K562 (cell line): ENCODE measurements around the gene PHYHIPL. TPM values are rescaled to one million over a fixed set of nuclear protein-coding genes. Genes with fewer than 3 reads are reported as not detected.

Experiments
- ATAC-seq: fragments of 200-7000 bp; cut with Tn5 transposase; 3 replicates; pipeline ENCODE4 v1.9.1; 2020; ENCODE audit warnings: moderate library complexity
- BruUV-seq: library from RNA; stranded (reverse); fragments of 400-500 nt; replicated peaks from 2 replicates; lab custom pipeline; 2021; lab: Mats Ljungman, UMichigan
- CTCF ChIA-PET: fragments of 300-600 bp; formaldehyde crosslinking; extraction: SDS; loops from one replicate; lab custom pipeline; 2021; ENCODE audit warnings: low intra/inter-chr PET ratio; lab: Yijun Ruan, JAX
- POLR2A ChIA-PET: fragments of 300-600, 350-650 bp; sonication (Branson Sonifier 250); formaldehyde crosslinking; extraction: SDS; loops from one replicate; lab custom pipeline; 2021; ENCODE audit warnings: antibody characterized with exemption, inconsistent platforms; lab: Yijun Ruan, JAX
- DNase-seq, 4 experiments: peaks; one replicate each; pipeline versions ENCODE4 v3.0.0 to v3.0.0-alpha.2; 2011 to 2018; ENCODE audit warnings: low spot score in 3 of 4, mixed read lengths in 3 of 4; ENCODE audit errors: extremely low read depth in 1 of 4
- FAIRE-seq: peaks from 2 replicates; lab custom pipeline; 2011; peaks lifted over from hg19 to GRCh38; lab: Jason Lieb, UNC
- H2AFZ ChIP-seq: 2 replicates; pipeline ENCODE4 v1.6.0; 2011; ENCODE audit warnings: low read depth, low read length, control low read depth, inconsistent platforms
- H3K27ac ChIP-seq: fragments of 200-600 bp; 3 replicates; pipeline ENCODE4 v1.8.0; 2011; ENCODE audit warnings: low read depth, mild to moderate bottlenecking, control low read depth, inconsistent platforms, low read length, moderate library complexity, mixed read lengths; ENCODE audit errors: extremely low read depth
- H3K27me3 ChIP-seq, 2 experiments: fragments of 300-600 bp in 1 of 2; 2 replicates in 1 of 2; 3 replicates in 1 of 2; pipeline versions ENCODE4 v1.6.0 to v1.8.0; 2011; ENCODE audit warnings: inconsistent platforms in 2 of 2, low read length in 2 of 2, mild to moderate bottlenecking in 1 of 2, mixed read lengths in 1 of 2, moderate library complexity in 1 of 2; ENCODE audit not compliant: control insufficient read depth in 2 of 2, insufficient read depth in 2 of 2
- H3K36me3 ChIP-seq: fragments of 300-600 bp; 3 replicates; pipeline ENCODE4 v1.8.0; 2011; ENCODE audit warnings: mild to moderate bottlenecking, low read length, inconsistent platforms; ENCODE audit not compliant: control insufficient read depth, insufficient read depth
- H3K4me1 ChIP-seq, 2 experiments: fragments of 200-600 bp in 1 of 2; replicated peaks in 1 of 2; 2 replicates in 1 of 2; 3 replicates in 1 of 2; pipeline versions ENCODE4 v1.5.1 to v1.8.0; 2011; ENCODE audit warnings: inconsistent platforms in 2 of 2, low read length in 2 of 2, mild to moderate bottlenecking in 1 of 2, mixed read lengths in 1 of 2, moderate library complexity in 1 of 2; ENCODE audit not compliant: control insufficient read depth in 2 of 2, insufficient read depth in 2 of 2
- H3K4me2 ChIP-seq: 2 replicates; pipeline ENCODE4 v1.6.1; 2011; ENCODE audit warnings: low read length, control low read depth, inconsistent platforms, mixed read lengths; ENCODE audit not compliant: insufficient read depth
- H3K4me3 ChIP-seq: fragments of 200-600 bp; sonication (generic), shearing (Covaris generic); 2 replicates; pipeline ENCODE4 v1.5.1; 2016; ENCODE audit warnings: control low read depth, inconsistent platforms
- H3K79me2 ChIP-seq: fragments of 200-600 bp; 3 replicates; pipeline ENCODE4 v1.8.0; 2011; ENCODE audit warnings: low read length, inconsistent platforms; ENCODE audit not compliant: control insufficient read depth, insufficient read depth
- H3K9ac ChIP-seq, 2 experiments: 2 replicates each; pipeline versions ENCODE4 v1.6.0 to v1.6.1; 2011; ENCODE audit warnings: low read depth in 2 of 2, low read length in 2 of 2, control low read depth in 1 of 2, inconsistent platforms in 1 of 2, mild to moderate bottlenecking in 1 of 2, mixed read lengths in 1 of 2; ENCODE audit not compliant: insufficient read depth in 1 of 2
- H3K9me1 ChIP-seq: one replicate; pipeline ENCODE4 v1.6.0; 2011; ENCODE audit warnings: inconsistent platforms, mild to moderate bottlenecking, low read length, moderate library complexity; ENCODE audit not compliant: control insufficient read depth, insufficient read depth
- H3K9me3 ChIP-seq: replicated peaks from 2 replicates; pipeline ENCODE4 v1.5.1; 2011; ENCODE audit warnings: low read depth, low read length, inconsistent platforms; ENCODE audit not compliant: control insufficient read depth, insufficient read depth
- H4K20me1 ChIP-seq: replicated peaks from 2 replicates; pipeline ENCODE4 v1.6.1; 2011; ENCODE audit warnings: low read length, inconsistent platforms, mixed read lengths; ENCODE audit not compliant: control insufficient read depth, insufficient read depth
- MAZ ChIP-seq, 2 experiments: fragments of 450-650 bp in 1 of 2; sonication (generic) in 1 of 2; formaldehyde crosslinking; IDR thresholded peaks in 1 of 2; conservative IDR thresholded peaks in 1 of 2; 2 replicates each; pipeline versions ENCODE4 v1.4.0 to v1.5.0; 2020; ENCODE audit warnings: mild to moderate bottlenecking in 1 of 2, missing genetic modification reagents in 1 of 2
- RAD51 ChIP-seq: fragments of 450-650 bp; IDR thresholded peaks from 2 replicates; pipeline ENCODE4 v1.7.1; 2016; ENCODE audit warnings: low read depth, mild to moderate bottlenecking, borderline replicate concordance
- RBBP5 ChIP-seq: fragments of 200-600 bp; sonication (generic); IDR thresholded peaks from 2 replicates; pipeline ENCODE4 v1.6.1; 2012; ENCODE audit warnings: borderline replicate concordance, mild to moderate bottlenecking, low read length, control low read depth, inconsistent platforms; ENCODE audit not compliant: insufficient read depth, poor library complexity, severe bottlenecking
- RFX5 ChIP-seq: IDR thresholded peaks from 2 replicates; pipeline ENCODE4 v1.6.1; 2011; ENCODE audit warnings: low read depth, mild to moderate bottlenecking, improper control_type of control experiment, low read length
- SMAD1 ChIP-seq: fragments of 150-350 bp; IDR thresholded peaks from 2 replicates; pipeline ENCODE4 v1.6.1; 2014; ENCODE audit warnings: low read length, low read depth; ENCODE audit not compliant: partially characterized antibody
- SMAD3 ChIP-seq: fragments of 450-650 bp; formaldehyde crosslinking; conservative IDR thresholded peaks from 2 replicates; pipeline ENCODE4 v1.4.0; 2020; ENCODE audit warnings: mild to moderate bottlenecking
- ZNF316 ChIP-seq: fragments of 450-650 bp; IDR thresholded peaks from 2 replicates; pipeline ENCODE4 v1.6.1; 2016
- WGBS: fragments of 100-300 bp; shearing (Covaris generic); methylation state at CpG from one replicate; pipeline ENCODE4 v1.1.6; 2016; ENCODE audit warnings: low coverage, mixed read lengths; ENCODE audit not compliant: insufficient coverage; ENCODE audit errors: missing lambda C conversion rate; 5-methylcytosine and 5-hydroxymethylcytosine counted together
- in situ Hi-C: fragments of 300-500 bp; cut with MboI; formaldehyde crosslinking; loops from 4 replicates; pipeline ENCODE4 v1.15.0; 2018; ENCODE audit warnings: inconsistent platforms, mixed read lengths
- intact Hi-C: fragments of 100-400 bp; cut with micrococcal nuclease; formaldehyde crosslinking; loops from 2 replicates; pipeline ENCODE4 v1.14.2; 2022
- polyA plus RNA-seq, 8 experiments: library from polyadenylated mRNA; depleted of rRNA in 4 of 8; stranded (reverse) in 5 of 8; unstranded in 3 of 8; fragments of >200 nt; fragmentation: Nextera tagmentation in 2 of 8; fragmentation: Illumina TruSeq in 1 of 8; extraction: Ambion mirVana in 2 of 8; extraction: Trizol in 1 of 8; gene quantifications; 2 replicates each; pipeline versions ENCODE4 v1.2.1 to v1.2.3, GENCODE V29; 2011 to 2014; ENCODE audit warnings: inconsistent platforms in 1 of 8, missing spikeins in 1 of 8
- total RNA-seq, 7 experiments: library from RNA; depleted of rRNA in 6 of 7; stranded (reverse); fragments of >200 nt in 6 of 7; fragmentation: Illumina TruSeq in 2 of 7; extraction: Trizol in 2 of 7; gene quantifications; 2 replicates each; pipeline versions ENCODE4 v1.2.1 to v1.2.3, GENCODE V29; 2011 to 2021; ENCODE audit warnings: low replicate concordance in 1 of 7
- TF ChIP-seq, protein P1 (sequence below): fragments of 250-450 bp; sonication (Bioruptor Pico); IDR thresholded peaks from 2 replicates; pipeline ENCODE4 v1.4.0; 2020; ENCODE audit warnings: mild to moderate bottlenecking
- TF ChIP-seq, protein P2 (sequence below): sonication (generic); formaldehyde crosslinking; IDR thresholded peaks from 2 replicates; pipeline ENCODE4 v1.8.0; 2022; ENCODE audit warnings: missing genetic modification reagents, mild to moderate bottlenecking, moderate library complexity, borderline replicate concordance

PHYHIPL gene
- total and polyA plus RNA-seq, 9 of the 15 experiments (the other 6 are each of a cell fraction or from before 2014, with no cell fraction given) = not detected

DNA sequence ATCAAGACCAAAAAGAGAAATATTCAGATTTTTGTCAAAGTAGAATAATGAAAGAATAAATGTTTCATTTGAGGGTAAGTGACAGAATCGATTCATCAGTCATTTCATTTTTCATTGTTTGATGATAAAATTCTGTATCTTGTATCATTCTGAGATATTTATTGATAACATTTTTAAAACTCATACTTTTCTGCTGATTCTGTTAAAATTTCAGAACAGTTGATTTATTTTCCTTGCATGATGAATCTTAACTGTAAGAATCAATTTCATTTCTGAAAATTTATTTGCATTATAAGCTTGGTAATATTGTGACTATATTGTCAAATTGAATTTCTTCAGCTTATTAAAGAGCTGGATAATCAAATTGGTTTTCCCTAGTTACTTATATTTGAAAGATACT, 13.9 kb downstream of the PHYHIPL start:
- no peaks in the 10 kb centered on the region for H3K4me1 ChIP-seq
- BruUV-seq = no TSS peak
- no peaks in the 10 kb centered on the region for H4K20me1 ChIP-seq
- DNase-seq (no peak), ATAC-seq (no peak), FAIRE-seq (no peak)
- no peak overlapping the region for H3K9ac ChIP-seq
- in situ Hi-C loops (no loop called here), intact Hi-C loops (no loop called here)
- no peaks in the 10 kb centered on the region for H3K9me3 ChIP-seq
- H3K27me3 ChIP-seq = no peaks in the 10 kb centered on the region
- no peaks in the 10 kb centered on the region for H3K36me3 ChIP-seq
- H3K79me2 ChIP-seq = no peaks in the 10 kb centered on the region
- TF ChIP-seq SMAD1 = no peak
- no peak for TF ChIP-seq MAZ (CRISPR knock-in tag; conservative IDR thresholded peaks at IDR 0.05 in 1 of 2, IDR thresholded peaks at IDR 0.05 in 1 of 2)
- TF ChIP-seq SMAD3 (CRISPR knock-in tag) = no peak
- no peak for TF ChIP-seq RFX5
- peak; percentile 65 for TF ChIP-seq ZNF316
- TF ChIP-seq, protein P1, sequence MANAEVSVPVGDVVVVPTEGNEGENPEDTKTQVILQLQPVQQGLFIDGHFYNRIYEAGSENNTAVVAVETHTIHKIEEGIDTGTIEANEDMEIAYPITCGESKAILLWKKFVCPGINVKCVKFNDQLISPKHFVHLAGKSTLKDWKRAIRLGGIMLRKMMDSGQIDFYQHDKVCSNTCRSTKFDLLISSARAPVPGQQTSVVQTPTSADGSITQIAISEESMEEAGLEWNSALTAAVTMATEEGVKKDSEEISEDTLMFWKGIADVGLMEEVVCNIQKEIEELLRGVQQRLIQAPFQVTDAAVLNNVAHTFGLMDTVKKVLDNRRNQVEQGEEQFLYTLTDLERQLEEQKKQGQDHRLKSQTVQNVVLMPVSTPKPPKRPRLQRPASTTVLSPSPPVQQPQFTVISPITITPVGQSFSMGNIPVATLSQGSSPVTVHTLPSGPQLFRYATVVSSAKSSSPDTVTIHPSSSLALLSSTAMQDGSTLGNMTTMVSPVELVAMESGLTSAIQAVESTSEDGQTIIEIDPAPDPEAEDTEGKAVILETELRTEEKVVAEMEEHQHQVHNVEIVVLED (CRISPR knock-in tag) = no peak
- TF ChIP-seq RAD51 = no peak
- TF ChIP-seq, protein P2, sequence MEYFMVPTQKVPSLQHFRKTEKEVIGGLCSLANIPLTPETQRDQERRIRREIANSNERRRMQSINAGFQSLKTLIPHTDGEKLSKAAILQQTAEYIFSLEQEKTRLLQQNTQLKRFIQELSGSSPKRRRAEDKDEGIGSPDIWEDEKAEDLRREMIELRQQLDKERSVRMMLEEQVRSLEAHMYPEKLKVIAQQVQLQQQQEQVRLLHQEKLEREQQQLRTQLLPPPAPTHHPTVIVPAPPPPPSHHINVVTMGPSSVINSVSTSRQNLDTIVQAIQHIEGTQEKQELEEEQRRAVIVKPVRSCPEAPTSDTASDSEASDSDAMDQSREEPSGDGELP (CRISPR knock-in tag) = no peak
- TF ChIP-seq RBBP5 = no peak
- ChIA-PET POLR2A (no interaction called here), CTCF (no interaction called here)
- 0% methylated on average over 1 of the region's 1 CpG for WGBS
- no peak overlapping the region for H3K27ac ChIP-seq
- no peaks in the 10 kb centered on the region for H3K9me1 ChIP-seq
- H3K4me3 ChIP-seq = no peak overlapping the region
- no peak overlapping the region for H3K4me2 ChIP-seq
- H2AFZ ChIP-seq = no peak overlapping the region
